SK-N-SH (cell line): ENCODE results near the gene EDARADD.

Experiments used
- CHD2 ChIP-seq: fragments of 150-350 bp; IDR thresholded peaks from 2 replicates; pipeline ENCODE4 v1.6.1; 2018; ENCODE audit warnings: low read length; ENCODE audit not compliant: partially characterized antibody
- CTCF ChIP-seq: fragments of 200-600 bp; sonication (generic); IDR thresholded peaks from 2 replicates; pipeline ENCODE4 v1.6.1; 2017; ENCODE audit warnings: antibody characterized with exemption, mild to moderate bottlenecking, moderate library complexity
- EZH2phosphoT487 ChIP-seq: fragments of 200-600 bp; sonication (generic); IDR thresholded peaks from 2 replicates; pipeline ENCODE4 v1.6.1; 2017; ENCODE audit warnings: low read depth, mixed run types, mild to moderate bottlenecking, antibody characterized with exemption, moderate library complexity, borderline replicate concordance
- JUND ChIP-seq: IDR thresholded peaks from 2 replicates; pipeline ENCODE4 v1.4.0; 2012
- MEF2A ChIP-seq: IDR thresholded peaks from 2 replicates; pipeline ENCODE4 v1.4.0; 2012; ENCODE audit warnings: low read depth, borderline replicate concordance
- MXI1 ChIP-seq: IDR thresholded peaks from 2 replicates; pipeline ENCODE4 v1.6.1; 2012; ENCODE audit warnings: mild to moderate bottlenecking, low read depth, low read length, improper control_type of control experiment
- NFIC ChIP-seq: IDR thresholded peaks from 2 replicates; pipeline ENCODE4 v1.4.0; 2012; ENCODE audit warnings: borderline replicate concordance
- POLR2AphosphoS5 ChIP-seq: IDR thresholded peaks from 2 replicates; pipeline ENCODE4 v1.6.1; 2012; ENCODE audit warnings: low read depth, low read length
- RAD21 ChIP-seq: IDR thresholded peaks from 2 replicates; pipeline ENCODE4 v1.6.1; 2012; ENCODE audit warnings: mild to moderate bottlenecking, low read length
- REST ChIP-seq: IDR thresholded peaks from 2 replicates; pipeline ENCODE4 v1.6.1; 2012; ENCODE audit warnings: mild to moderate bottlenecking, low read depth, low read length, moderate library complexity
- TAF1 ChIP-seq: IDR thresholded peaks from 2 replicates; pipeline ENCODE4 v1.6.1; 2012; ENCODE audit warnings: low read depth, mild to moderate bottlenecking, low read length, moderate library complexity, borderline replicate concordance

DNA sequence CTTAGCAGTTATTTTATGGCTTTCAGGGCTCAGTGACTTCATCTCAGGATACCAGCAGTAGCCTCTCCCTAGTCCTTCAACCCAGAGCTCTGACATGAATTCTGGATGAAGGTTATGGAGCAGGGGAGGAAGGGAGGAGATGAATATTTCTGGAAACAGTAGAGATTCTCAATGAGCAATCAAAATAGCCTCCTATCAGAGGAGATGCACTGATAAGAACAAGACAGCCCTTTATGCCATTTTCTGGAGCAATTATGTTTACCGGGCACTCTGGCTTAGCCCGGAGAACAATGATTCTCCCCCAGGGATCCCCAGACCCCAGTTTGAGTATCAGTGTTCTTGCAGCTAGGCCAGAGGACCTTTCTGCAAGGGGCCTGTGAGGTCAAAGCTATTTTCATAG is 37.9 kb upstream of the EDARADD start:
- TF ChIP-seq NFIC = no peak
- TF ChIP-seq CTCF = no peak
- no peak for TF ChIP-seq REST
- no peak for TF ChIP-seq MXI1
- no peak for TF ChIP-seq JUND
- no peak for TF ChIP-seq POLR2AphosphoS5
- TF ChIP-seq TAF1 = no peak
- TF ChIP-seq EZH2phosphoT487 = no peak
- TF ChIP-seq MEF2A = no peak
- TF ChIP-seq CHD2 = no peak
- no peak for TF ChIP-seq RAD21
